Ectodermal cell (in vitro differentiated cells): ENCODE results near the gene NMNAT2.

Experiments
- H3K27ac ChIP-seq: 2 replicates; pipeline ENCODE4 v1.7.0; 2013; ENCODE audit warnings: mild to moderate bottlenecking, low read depth, low read length; ENCODE audit not compliant: insufficient read depth, poor library complexity, severe bottlenecking
- H3K27me3 ChIP-seq: 2 replicates; pipeline ENCODE4 v1.7.0; 2013; ENCODE audit warnings: mild to moderate bottlenecking, low read length; ENCODE audit not compliant: insufficient read depth, control insufficient read depth, poor library complexity, severe bottlenecking
- H3K36me3 ChIP-seq: one replicate; pipeline ENCODE4 v1.7.0; 2013; ENCODE audit warnings: low read length; ENCODE audit not compliant: control insufficient read depth, insufficient read depth
- H3K4me1 ChIP-seq: one replicate; pipeline ENCODE4 v1.7.0; 2013; ENCODE audit warnings: low read length; ENCODE audit not compliant: control insufficient read depth, insufficient read depth
- H3K4me3 ChIP-seq: 2 replicates; pipeline ENCODE4 v1.7.0; 2013; ENCODE audit warnings: low read depth, low read length, control low read depth; ENCODE audit not compliant: insufficient read depth
- H3K9me3 ChIP-seq: 2 replicates; pipeline ENCODE4 v1.7.0; 2013; ENCODE audit warnings: mild to moderate bottlenecking, low read length, moderate library complexity; ENCODE audit not compliant: control insufficient read depth
- WGBS, 2 experiments: methylation state at CpG; one replicate each; pipeline ENCODE4 v1.1.7; 2013; ENCODE audit warnings: missing lambda C conversion rate in 2 of 2; 5-methylcytosine and 5-hydroxymethylcytosine counted together

The NMNAT2 gene

GRCh38 chr1:183370399-183371058, 47.7 kb downstream of the NMNAT2 start:
- H3K4me3 ChIP-seq = no peak overlapping the region
- no peaks in the 10 kb centered on the region for H3K27me3 ChIP-seq
- 80 to 88% methylated on average over 7 to 8 of the region's 8 CpGs for WGBS, 2 experiments
- no peaks in the 10 kb centered on the region for H3K9me3 ChIP-seq
- H3K4me1 ChIP-seq = no peaks in the 10 kb centered on the region
- H3K36me3 ChIP-seq = no peaks in the 10 kb centered on the region
- H3K27ac ChIP-seq = no peak overlapping the region

GRCh38 chr1:183368213-183369108, 49.7 kb downstream of the NMNAT2 start:
- no peak overlapping the region for H3K27ac ChIP-seq
- H3K4me1 ChIP-seq = no peaks in the 10 kb centered on the region
- 91 to 95% methylated on average over 11 of the region's 11 CpGs for WGBS, 2 experiments
- H3K27me3 ChIP-seq = no peaks in the 10 kb centered on the region
- no peaks in the 10 kb centered on the region for H3K9me3 ChIP-seq
- no peaks in the 10 kb centered on the region for H3K36me3 ChIP-seq
- no peak overlapping the region for H3K4me3 ChIP-seq

- H3K27me3 ChIP-seq = no peaks in the 10 kb centered on the region
- WGBS, 2 experiments = 91 to 94% methylated on average over 1 of the region's 1 CpG
- no peaks in the 10 kb centered on the region for H3K4me1 ChIP-seq
- no peak overlapping the region for H3K4me3 ChIP-seq
- no peaks in the 10 kb centered on the region for H3K36me3 ChIP-seq
- H3K9me3 ChIP-seq = no peaks in the 10 kb centered on the region
- no peak overlapping the region for H3K27ac ChIP-seq
Observed at GRCh38 chr1:183366116-183366515, 52.1 kb downstream of the NMNAT2 start.

- WGBS, 2 experiments = 50 to 68% methylated on average over 2 of the region's 2 CpGs
- no peaks in the 10 kb centered on the region for H3K36me3 ChIP-seq
- H3K4me1 ChIP-seq = no peaks in the 10 kb centered on the region
- no peak overlapping the region for H3K27ac ChIP-seq
- no peak overlapping the region for H3K4me3 ChIP-seq
- H3K27me3 ChIP-seq = no peaks in the 10 kb centered on the region
- no peaks in the 10 kb centered on the region for H3K9me3 ChIP-seq
Observed at GRCh38 chr1:183365676-183366075, 52.5 kb downstream of the NMNAT2 start.

GRCh38 chr1:183365093-183365492, 53.1 kb downstream of the NMNAT2 start:
- Histone ChIP-seq H3K9me3 (no peaks in the 10 kb centered on the region), H3K4me1 (no peaks in the 10 kb centered on the region), H3K27ac (no peak overlapping the region), H3K36me3 (no peaks in the 10 kb centered on the region), H3K27me3 (no peaks in the 10 kb centered on the region), H3K4me3 (no peak overlapping the region)
- 92 to 96% methylated on average over 4 of the region's 4 CpGs for WGBS, 2 experiments

- Histone ChIP-seq H3K4me1 (no peaks in the 10 kb centered on the region), H3K27ac (no peak overlapping the region), H3K27me3 (no peaks in the 10 kb centered on the region), H3K9me3 (no peaks in the 10 kb centered on the region), H3K4me3 (no peak overlapping the region), H3K36me3 (no peaks in the 10 kb centered on the region)
- 94 to 95% methylated on average over 3 of the region's 3 CpGs for WGBS, 2 experiments
Observed at GRCh38 chr1:183363972-183364371, 54.2 kb downstream of the NMNAT2 start.

GRCh38 chr1:183361081-183361480, 57.1 kb downstream of the NMNAT2 start:
- Histone ChIP-seq H3K4me3 (no peak overlapping the region), H3K4me1 (no peaks in the 10 kb centered on the region), H3K36me3 (no peaks in the 10 kb centered on the region), H3K27ac (no peak overlapping the region), H3K27me3 (no peaks in the 10 kb centered on the region), H3K9me3 (no peaks in the 10 kb centered on the region)
- 81 to 90% methylated on average over 3 to 4 of the region's 4 CpGs for WGBS, 2 experiments

GRCh38 chr1:183360473-183360872, 57.7 kb downstream of the NMNAT2 start:
- no peak overlapping the region for H3K4me3 ChIP-seq
- H3K36me3 ChIP-seq = no peaks in the 10 kb centered on the region
- H3K9me3 ChIP-seq = no peaks in the 10 kb centered on the region
- no peaks in the 10 kb centered on the region for H3K27me3 ChIP-seq
- no peak overlapping the region for H3K27ac ChIP-seq
- no peaks in the 10 kb centered on the region for H3K4me1 ChIP-seq
- WGBS, 2 experiments = 93 to 97% methylated on average over 5 of the region's 5 CpGs

GRCh38 chr1:183356534-183357182, 61.5 kb downstream of the NMNAT2 start:
- Histone ChIP-seq H3K36me3 (no peaks in the 10 kb centered on the region), H3K9me3 (no peaks in the 10 kb centered on the region), H3K27me3 (no peaks in the 10 kb centered on the region), H3K4me3 (no peak overlapping the region), H3K27ac (no peak overlapping the region), H3K4me1 (no peaks in the 10 kb centered on the region)
- WGBS, 2 experiments = 86 to 87% methylated on average over 6 of the region's 6 CpGs

- Histone ChIP-seq H3K9me3 (no peaks in the 10 kb centered on the region), H3K4me1 (no peaks in the 10 kb centered on the region), H3K36me3 (no peaks in the 10 kb centered on the region), H3K27me3 (no peaks in the 10 kb centered on the region), H3K4me3 (no peak overlapping the region), H3K27ac (no peak overlapping the region)
- WGBS, 2 experiments = 88 to 90% methylated on average over 3 of the region's 3 CpGs
Observed at GRCh38 chr1:183355797-183356196, 62.4 kb downstream of the NMNAT2 start.
